ENCODE results near the gene SPATA31E1. TPM values are rescaled to one million over a fixed set of nuclear protein-coding genes. Genes with fewer than 3 reads are reported as not detected.

SPATA31E1 gene
- total RNA-seq, 1 experiment from 2014 or later, result not detected

GRCh38 chr9:87880116-87880515 is 2.6 kb upstream of the SPATA31E1 start:
- no peak for TF ChIP-seq CTCF (IDR thresholded peaks at IDR 0.05; ENCODE audit: unreplicated experiment)
- Mint-ChIP-seq H3K36me3 (ENCODE audit: insufficient read depth, unreplicated experiment) (no peaks in the 10 kb centered on the region), H3K4me1 (ENCODE audit: insufficient read depth, unreplicated experiment) (peaks cover 6% of the 10 kb centered on the region), H3K27ac (ENCODE audit: low read depth, unreplicated experiment) (no peak overlapping the region), H3K4me3 (ENCODE audit: unreplicated experiment) (no peak overlapping the region), H3K9me3 (ENCODE audit: unreplicated experiment) (no peaks in the 10 kb centered on the region), H3K27me3 (ENCODE audit: insufficient read depth, unreplicated experiment) (no peaks in the 10 kb centered on the region)
- DNase-seq (ENCODE audit: unreplicated experiment), result no peak
- ChIA-PET CTCF (no interaction called here), POLR2A (no interaction called here)
- BruUV-seq (replicated peaks), result no TSS peak
- intact Hi-C loops (cut with micrococcal nuclease), result no loop called here

- H3K4me3 Mint-ChIP-seq (ENCODE audit: unreplicated experiment), result no peak overlapping the region
- no peak for TF ChIP-seq CTCF (IDR thresholded peaks at IDR 0.05; ENCODE audit: unreplicated experiment)
- no peaks in the 10 kb centered on the region for H3K27me3 Mint-ChIP-seq (ENCODE audit: insufficient read depth, unreplicated experiment)
- no peak overlapping the region for H3K27ac Mint-ChIP-seq (ENCODE audit: low read depth, unreplicated experiment)
- POLR2A ChIA-PET, result no interaction called here
- no TSS peak for BruUV-seq (replicated peaks)
- intact Hi-C loops (cut with micrococcal nuclease), result no loop called here
- no peaks in the 10 kb centered on the region for H3K9me3 Mint-ChIP-seq (ENCODE audit: unreplicated experiment)
- H3K36me3 Mint-ChIP-seq (ENCODE audit: insufficient read depth, unreplicated experiment), result no peaks in the 10 kb centered on the region
- CTCF ChIA-PET, result no interaction called here
- H3K4me1 Mint-ChIP-seq (ENCODE audit: insufficient read depth, unreplicated experiment), result peaks cover 6% of the 10 kb centered on the region
- no peak for DNase-seq (ENCODE audit: unreplicated experiment)
These were observed 2.0 kb upstream of the SPATA31E1 start for GRCh38 chr9:87880683-87881082.

GRCh38 chr9:87883274-87883673 is 597 bp downstream of the SPATA31E1 start:
- no peak overlapping the region for H3K27ac Mint-ChIP-seq (ENCODE audit: low read depth, unreplicated experiment)
- TF ChIP-seq CTCF (IDR thresholded peaks at IDR 0.05; ENCODE audit: unreplicated experiment), result no peak
- ChIA-PET CTCF (interaction anchor here (0.6 to 0.7 kb wide), 2 partner anchors 67 to 987 kb away, joined by 3 read pairs; no protein-coding TSS in a partner anchor), POLR2A (interaction anchor here (0.6 kb wide), 1 partner anchor 28 kb away, joined by 3 read pairs; no protein-coding TSS in a partner anchor)
- no peak overlapping the region for H3K4me3 Mint-ChIP-seq (ENCODE audit: unreplicated experiment)
- no peaks in the 10 kb centered on the region for H3K9me3 Mint-ChIP-seq (ENCODE audit: unreplicated experiment)
- DNase-seq (ENCODE audit: unreplicated experiment), result no peak
- intact Hi-C loops (cut with micrococcal nuclease), result no loop called here
- no TSS peak for BruUV-seq (replicated peaks)
- H3K27me3 Mint-ChIP-seq (ENCODE audit: insufficient read depth, unreplicated experiment), result no peaks in the 10 kb centered on the region
- H3K36me3 Mint-ChIP-seq (ENCODE audit: insufficient read depth, unreplicated experiment), result no peaks in the 10 kb centered on the region
- H3K4me1 Mint-ChIP-seq (ENCODE audit: insufficient read depth, unreplicated experiment), result peaks cover 6% of the 10 kb centered on the region

GRCh38 chr9:87883990-87884389 is 1.3 kb downstream of the SPATA31E1 start:
- BruUV-seq (replicated peaks), result no TSS peak

More at GRCh38 chr9:87883990-87884389, 1.3 kb downstream of the SPATA31E1 start:
- Mint-ChIP-seq H3K27me3 (ENCODE audit: insufficient read depth, unreplicated experiment) (no peaks in the 10 kb centered on the region), H3K36me3 (ENCODE audit: insufficient read depth, unreplicated experiment) (no peaks in the 10 kb centered on the region), H3K4me3 (ENCODE audit: unreplicated experiment) (no peak overlapping the region), H3K27ac (ENCODE audit: low read depth, unreplicated experiment) (no peak overlapping the region), H3K4me1 (ENCODE audit: insufficient read depth, unreplicated experiment) (no peaks in the 10 kb centered on the region), H3K9me3 (ENCODE audit: unreplicated experiment) (no peaks in the 10 kb centered on the region)
- POLR2A ChIA-PET, result no interaction called here
- intact Hi-C loops (cut with micrococcal nuclease), result no loop called here
- peak; percentile 11 for TF ChIP-seq CTCF (IDR thresholded peaks at IDR 0.05; ENCODE audit: unreplicated experiment)
- DNase-seq (ENCODE audit: unreplicated experiment), result no peak
- CTCF ChIA-PET, result interaction anchor here (0.7 kb wide), 1 partner anchor 66 kb away, joined by 3 read pairs; no protein-coding TSS in a partner anchor
